Calu3 (cell line): ENCODE results near the gene FAM83E. TPM values are rescaled to one million over a fixed set of nuclear protein-coding genes. Genes with fewer than 3 reads are reported as not detected.

Experiments
- BruUV-seq: library from RNA; stranded (reverse); fragments of 400-500 nt; replicated peaks from 2 replicates; lab custom pipeline; 2021; lab: Mats Ljungman, UMichigan
- CTCF ChIA-PET: fragments of 300-600 bp; sonication (Branson Sonifier 250); formaldehyde crosslinking; loops from one replicate; lab custom pipeline; 2022; ENCODE audit warnings: antibody characterized with exemption; lab: Charles Lee
- DNase-seq: peaks from one replicate; pipeline ENCODE4 v3.0.0; 2022
- H3K27ac Mint-ChIP-seq: one replicate; pipeline ENCODE4 v1.8.0; 2022; ENCODE audit warnings: mixed read lengths; ENCODE audit not compliant: unreplicated experiment
- H3K27me3 Mint-ChIP-seq: one replicate; pipeline ENCODE4 v1.8.0; 2022; ENCODE audit warnings: mixed read lengths; ENCODE audit not compliant: unreplicated experiment
- H3K36me3 Mint-ChIP-seq: one replicate; pipeline ENCODE4 v1.8.0; 2022; ENCODE audit warnings: mild to moderate bottlenecking, moderate library complexity, mixed read lengths; ENCODE audit not compliant: insufficient read depth, unreplicated experiment
- H3K4me1 Mint-ChIP-seq: one replicate; pipeline ENCODE4 v1.8.0; 2022; ENCODE audit warnings: mild to moderate bottlenecking, low read depth, mixed read lengths; ENCODE audit not compliant: unreplicated experiment
- H3K4me3 Mint-ChIP-seq: one replicate; pipeline ENCODE4 v1.8.0; 2022; ENCODE audit warnings: mild to moderate bottlenecking, low read depth, moderate library complexity, mixed read lengths; ENCODE audit not compliant: unreplicated experiment
- H3K9me3 Mint-ChIP-seq: one replicate; pipeline ENCODE4 v1.8.0; 2022; ENCODE audit warnings: low read depth, mixed read lengths; ENCODE audit not compliant: unreplicated experiment
- CTCF ChIP-seq: fragments of 200-600 bp; IDR thresholded peaks from one replicate; pipeline ENCODE4 v1.8.0; 2022; ENCODE audit warnings: antibody characterized with exemption; ENCODE audit not compliant: unreplicated experiment
- intact Hi-C: fragments of 100-400 bp; cut with micrococcal nuclease; formaldehyde crosslinking; loops from one replicate; pipeline ENCODE4 v1.10.0; 2022; ENCODE audit not compliant: unreplicated experiment
- total RNA-seq: library from RNA; stranded (reverse); gene quantifications from 2 replicates; pipeline ENCODE4 v1.2.3, GENCODE V29; 2022

The FAM83E gene
- total RNA-seq, 1 experiment from 2014 or later: 8.2 TPM

GRCh38 chr19:48648134-48648533 is 33.3 kb upstream of the FAM83E start:
- no TSS peak for BruUV-seq
- H3K27ac Mint-ChIP-seq: no peak overlapping the region
- H3K4me3 Mint-ChIP-seq: no peak overlapping the region
- no peaks in the 10 kb centered on the region for H3K9me3 Mint-ChIP-seq
- CTCF ChIA-PET: no interaction called here
- peaks cover 6% of the 10 kb centered on the region for H3K36me3 Mint-ChIP-seq
- no peak for TF ChIP-seq CTCF
- H3K4me1 Mint-ChIP-seq: peaks cover 19% of the 10 kb centered on the region
- no peak for DNase-seq
- intact Hi-C loops: no loop called here
- H3K27me3 Mint-ChIP-seq: peaks cover 39% of the 10 kb centered on the region

- no peak for TF ChIP-seq CTCF
- H3K27me3 Mint-ChIP-seq: peaks cover 53% of the 10 kb centered on the region
- H3K4me1 Mint-ChIP-seq: peaks cover 19% of the 10 kb centered on the region
- DNase-seq: no peak
- H3K4me3 Mint-ChIP-seq: peak overlapping the region; percentile 55
- no TSS peak for BruUV-seq
- CTCF ChIA-PET: interaction anchor here (0.6 to 2.4 kb wide), 10 partner anchors 9 to 347 kb away, joined by 3 to 13 read pairs (median 5); partner anchors contain the start of genes GYS1 and RUVBL2
- no peak overlapping the region for H3K27ac Mint-ChIP-seq
- H3K9me3 Mint-ChIP-seq: no peaks in the 10 kb centered on the region
- intact Hi-C loops: no loop called here
- H3K36me3 Mint-ChIP-seq: peaks cover 6% of the 10 kb centered on the region
Observed at GRCh38 chr19:48646722-48647216, 31.9 kb upstream of the FAM83E start.

GRCh38 chr19:48646001-48646721 is 31.3 kb upstream of the FAM83E start, which contains the start of gene CA11:
TSS of gene CA11 (minus strand) at chr19:48646187. CDS start at chr19:48645632, 555 bp downstream.
- H3K36me3 Mint-ChIP-seq: peaks cover 6% of the 10 kb centered on the region
- peaks cover 59% of the 10 kb centered on the region for H3K27me3 Mint-ChIP-seq
- no TSS peak for BruUV-seq
- intact Hi-C loops: no loop called here
- H3K4me1 Mint-ChIP-seq: peaks cover 19% of the 10 kb centered on the region
- H3K9me3 Mint-ChIP-seq: no peaks in the 10 kb centered on the region
- no peak within 1 kb of the TSS for H3K27ac Mint-ChIP-seq
- TF ChIP-seq CTCF: peak; percentile 91
- peak; percentile 94 for DNase-seq
- H3K4me3 Mint-ChIP-seq: peak within 1 kb of the TSS; percentile 55
- CTCF ChIA-PET: interaction anchor here (0.6 to 2.4 kb wide), 16 partner anchors 8 to 347 kb away, joined by 3 to 13 read pairs (median 4); partner anchors contain the start of genes GYS1 and RUVBL2

GRCh38 chr19:48645620-48646000 is 30.7 kb upstream of the FAM83E start:
- no TSS peak for BruUV-seq
- peaks cover 19% of the 10 kb centered on the region for H3K4me1 Mint-ChIP-seq
- H3K36me3 Mint-ChIP-seq: peaks cover 6% of the 10 kb centered on the region
- peak overlapping the region; percentile 55 for H3K4me3 Mint-ChIP-seq
- H3K9me3 Mint-ChIP-seq: no peaks in the 10 kb centered on the region
- intact Hi-C loops: loop anchor here (2.0 kb wide), 1 partner anchor 139 kb away; no protein-coding TSS in a partner anchor
- peaks cover 64% of the 10 kb centered on the region for H3K27me3 Mint-ChIP-seq
- no peak for DNase-seq
- CTCF ChIA-PET: interaction anchor here (0.6 to 2.4 kb wide), 16 partner anchors 8 to 348 kb away, joined by 3 to 13 read pairs (median 4); partner anchors contain the start of genes GYS1 and RUVBL2
- no peak overlapping the region for H3K27ac Mint-ChIP-seq
- TF ChIP-seq CTCF: no peak
